ENCODE results near the gene SPATA31E1. TPM values are rescaled to one million over a fixed set of nuclear protein-coding genes. Genes with fewer than 3 reads are reported as not detected.
"Not testable (repeated sequence)": the region's sequence is repeated elsewhere in the genome, so short reads cannot be mapped to it uniquely, and the experiment has no call there.

Gene SPATA31E1
- total RNA-seq, 1 donor from 2014 or later = 0.71 TPM

DNA sequence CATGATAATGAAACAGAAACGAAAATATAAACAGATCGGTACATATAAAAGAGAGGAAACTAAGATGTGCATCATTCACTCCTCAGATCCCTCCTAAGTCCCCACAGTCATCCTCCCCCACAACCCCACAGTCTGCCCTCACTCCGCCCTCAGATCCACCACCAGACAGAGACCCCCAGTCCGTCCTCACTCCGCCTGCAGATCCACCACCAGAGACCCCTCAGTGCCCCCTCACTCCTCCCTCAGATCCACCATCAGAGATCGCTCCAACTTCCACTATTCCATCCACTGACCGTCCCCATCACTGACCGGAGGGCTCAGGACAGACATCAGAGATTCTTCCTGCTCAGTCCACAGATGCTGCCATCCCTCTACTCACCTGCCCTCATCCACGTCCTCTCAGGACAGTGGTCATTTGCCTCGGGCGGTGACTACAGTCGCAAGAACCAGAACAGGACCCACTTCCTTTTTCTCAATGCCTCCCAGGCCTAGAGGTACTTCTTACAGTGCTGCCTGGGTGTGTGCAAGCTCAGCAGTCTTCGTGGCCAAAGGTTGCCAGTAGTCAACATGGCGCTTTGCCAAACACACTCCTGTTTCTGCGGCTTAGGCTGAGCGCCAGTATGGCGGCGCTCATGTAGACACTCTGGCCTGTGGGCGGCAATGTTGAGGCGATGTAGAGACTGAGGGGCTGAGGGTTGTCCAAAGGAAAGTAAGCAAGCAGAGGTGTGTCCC is 26.8 kb downstream of the SPATA31E1 start:
- TF ChIP-seq, protein P1, sequence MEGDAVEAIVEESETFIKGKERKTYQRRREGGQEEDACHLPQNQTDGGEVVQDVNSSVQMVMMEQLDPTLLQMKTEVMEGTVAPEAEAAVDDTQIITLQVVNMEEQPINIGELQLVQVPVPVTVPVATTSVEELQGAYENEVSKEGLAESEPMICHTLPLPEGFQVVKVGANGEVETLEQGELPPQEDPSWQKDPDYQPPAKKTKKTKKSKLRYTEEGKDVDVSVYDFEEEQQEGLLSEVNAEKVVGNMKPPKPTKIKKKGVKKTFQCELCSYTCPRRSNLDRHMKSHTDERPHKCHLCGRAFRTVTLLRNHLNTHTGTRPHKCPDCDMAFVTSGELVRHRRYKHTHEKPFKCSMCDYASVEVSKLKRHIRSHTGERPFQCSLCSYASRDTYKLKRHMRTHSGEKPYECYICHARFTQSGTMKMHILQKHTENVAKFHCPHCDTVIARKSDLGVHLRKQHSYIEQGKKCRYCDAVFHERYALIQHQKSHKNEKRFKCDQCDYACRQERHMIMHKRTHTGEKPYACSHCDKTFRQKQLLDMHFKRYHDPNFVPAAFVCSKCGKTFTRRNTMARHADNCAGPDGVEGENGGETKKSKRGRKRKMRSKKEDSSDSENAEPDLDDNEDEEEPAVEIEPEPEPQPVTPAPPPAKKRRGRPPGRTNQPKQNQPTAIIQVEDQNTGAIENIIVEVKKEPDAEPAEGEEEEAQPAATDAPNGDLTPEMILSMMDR (IDR thresholded peaks at IDR 0.05; ENCODE audit: partially characterized antibody, unreplicated experiment) = no peak
- Mint-ChIP-seq H3K9me3 (ENCODE audit: unreplicated experiment) (peaks cover 2% of the 10 kb centered on the region), H3K4me3 (ENCODE audit: unreplicated experiment) (no peak overlapping the region), H3K27ac (ENCODE audit: unreplicated experiment) (no peak overlapping the region), H3K4me1 (ENCODE audit: low read depth, unreplicated experiment) (no peaks in the 10 kb centered on the region), H3K27me3 (ENCODE audit: unreplicated experiment) (peaks cover 4% of the 10 kb centered on the region), H3K36me3 (ENCODE audit: unreplicated experiment) (peaks cover 5% of the 10 kb centered on the region)
- DNase-seq = no peak

DNA sequence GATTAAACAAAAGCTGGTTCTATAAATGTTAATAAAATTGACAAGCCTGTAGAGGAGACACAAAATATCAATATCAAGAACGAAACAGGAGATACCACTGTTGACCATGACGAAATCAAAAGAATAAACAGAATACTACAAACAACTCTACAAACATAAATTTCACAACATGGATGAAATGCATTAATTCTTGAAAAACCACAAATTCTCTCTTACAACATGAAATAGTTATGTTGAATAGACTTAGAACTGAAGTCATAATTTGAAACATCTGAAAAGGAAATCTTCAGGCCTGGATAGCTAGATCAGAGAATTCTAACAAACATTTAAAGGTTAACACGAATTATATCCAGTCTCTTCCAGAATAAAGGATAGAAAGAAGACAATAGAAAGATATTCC is 28.1 kb downstream of the SPATA31E1 start:
- peaks cover 2% of the 10 kb centered on the region for H3K27me3 Mint-ChIP-seq (ENCODE audit: unreplicated experiment)
- no peaks in the 10 kb centered on the region for H3K4me1 Mint-ChIP-seq (ENCODE audit: low read depth, unreplicated experiment)
- TF ChIP-seq, protein P1 (IDR thresholded peaks at IDR 0.05; ENCODE audit: partially characterized antibody, unreplicated experiment) = no peak
- no peak overlapping the region for H3K27ac Mint-ChIP-seq (ENCODE audit: unreplicated experiment)
- no peak for DNase-seq
- no peaks in the 10 kb centered on the region for H3K36me3 Mint-ChIP-seq (ENCODE audit: unreplicated experiment)
- H3K9me3 Mint-ChIP-seq (ENCODE audit: unreplicated experiment) = no peaks in the 10 kb centered on the region
- no peak overlapping the region for H3K4me3 Mint-ChIP-seq (ENCODE audit: unreplicated experiment)

DNA sequence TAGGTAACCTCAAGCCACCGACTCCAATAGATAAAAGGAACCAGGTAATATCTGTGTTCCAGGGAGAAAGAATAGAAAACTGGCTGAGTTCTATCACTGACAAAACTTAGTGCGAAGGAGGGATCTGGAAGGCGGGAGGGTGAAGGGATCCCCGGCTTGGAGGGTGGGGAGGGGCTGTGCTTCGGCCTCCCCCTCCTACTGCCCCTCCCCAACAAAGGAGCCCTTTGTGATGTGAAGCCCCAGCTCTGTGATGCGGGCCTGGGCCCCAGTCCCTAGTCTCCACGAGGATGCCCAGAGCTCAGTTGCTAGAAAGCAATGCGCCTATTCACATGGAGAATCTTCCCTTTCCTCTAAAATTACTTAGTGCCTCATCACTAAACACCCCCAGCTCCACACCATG is 35.0 kb downstream of the SPATA31E1 start, which contains the start of gene SPATA31C1:
TSS of gene SPATA31C1 (plus strand) at position 301 of the 400 bp plus-strand sequence.
- H3K27ac Mint-ChIP-seq (ENCODE audit: unreplicated experiment); H3K4me1 Mint-ChIP-seq (ENCODE audit: low read depth, unreplicated experiment); H3K36me3 Mint-ChIP-seq (ENCODE audit: unreplicated experiment); DNase-seq; H3K4me3 Mint-ChIP-seq (ENCODE audit: unreplicated experiment); H3K9me3 Mint-ChIP-seq (ENCODE audit: unreplicated experiment); H3K27me3 Mint-ChIP-seq (ENCODE audit: unreplicated experiment): not testable (repeated sequence)

DNA sequence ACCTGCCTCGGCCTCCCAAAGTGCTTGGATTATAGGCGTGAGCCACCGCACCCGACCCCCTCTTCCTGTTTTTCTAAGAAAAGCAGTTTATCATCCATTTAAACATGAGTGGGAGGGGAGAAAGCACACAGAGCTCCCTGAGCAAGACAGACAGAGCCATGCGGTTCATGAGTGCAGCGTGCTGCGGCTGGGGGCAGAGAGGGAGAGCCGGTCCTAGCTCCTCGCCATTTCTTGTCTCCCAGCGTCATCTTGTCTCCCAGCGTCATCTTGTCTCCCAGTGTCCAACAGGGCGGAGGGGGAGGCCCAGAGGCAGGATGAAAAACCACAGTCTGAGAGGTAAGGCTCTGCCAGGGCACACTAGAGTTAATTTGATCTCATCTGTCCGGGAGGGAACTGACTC is 36.3 kb downstream of the SPATA31E1 start:
- H3K36me3 Mint-ChIP-seq (ENCODE audit: unreplicated experiment); H3K27ac Mint-ChIP-seq (ENCODE audit: unreplicated experiment); H3K9me3 Mint-ChIP-seq (ENCODE audit: unreplicated experiment); DNase-seq; H3K4me1 Mint-ChIP-seq (ENCODE audit: low read depth, unreplicated experiment); H3K27me3 Mint-ChIP-seq (ENCODE audit: unreplicated experiment); H3K4me3 Mint-ChIP-seq (ENCODE audit: unreplicated experiment): not testable (repeated sequence)

DNA sequence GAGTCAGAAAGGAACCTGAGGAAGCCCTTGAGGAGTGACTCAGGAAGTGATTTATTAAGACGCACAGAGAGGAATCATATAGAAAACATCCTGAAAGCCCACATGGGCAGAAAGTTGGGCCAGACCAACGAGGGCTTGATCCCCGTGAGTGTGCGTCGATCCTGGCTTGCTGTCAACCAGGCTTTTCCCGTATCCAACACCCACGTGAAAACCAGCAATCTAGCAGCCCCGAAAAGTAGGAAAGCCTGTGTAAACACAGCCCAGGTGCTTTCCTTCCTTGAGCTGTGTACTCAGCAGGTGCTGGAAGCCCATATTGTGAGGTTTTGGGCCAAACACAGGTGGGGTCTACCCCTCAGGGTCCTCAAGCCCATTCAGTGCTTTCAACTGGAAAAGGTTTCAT is 38.9 kb downstream of the SPATA31E1 start:
- H3K27me3 Mint-ChIP-seq (ENCODE audit: unreplicated experiment); DNase-seq; H3K9me3 Mint-ChIP-seq (ENCODE audit: unreplicated experiment); H3K27ac Mint-ChIP-seq (ENCODE audit: unreplicated experiment); H3K4me3 Mint-ChIP-seq (ENCODE audit: unreplicated experiment); H3K36me3 Mint-ChIP-seq (ENCODE audit: unreplicated experiment); H3K4me1 Mint-ChIP-seq (ENCODE audit: low read depth, unreplicated experiment): not testable (repeated sequence)

DNA sequence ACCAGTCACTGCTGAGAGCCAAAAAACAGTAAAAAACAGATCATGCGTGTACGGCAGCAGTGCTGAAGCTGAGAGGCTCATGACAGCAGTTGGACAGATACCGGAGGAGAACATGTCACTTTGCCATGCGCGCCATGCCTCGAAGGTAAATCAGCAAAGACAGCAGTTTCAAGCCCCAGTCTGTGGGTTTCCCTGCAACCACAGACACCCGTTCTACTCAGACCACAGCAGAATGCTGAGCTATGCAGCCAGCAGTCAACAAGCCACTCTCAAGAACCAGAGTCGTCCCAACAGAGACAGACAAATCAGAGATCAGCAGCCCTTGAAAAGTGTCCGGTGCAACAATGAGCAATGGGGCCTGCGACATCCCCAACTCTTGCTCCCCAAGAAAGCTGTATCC is 40.3 kb downstream of the SPATA31E1 start:
- DNase-seq; H3K27ac Mint-ChIP-seq (ENCODE audit: unreplicated experiment); H3K9me3 Mint-ChIP-seq (ENCODE audit: unreplicated experiment); H3K4me1 Mint-ChIP-seq (ENCODE audit: low read depth, unreplicated experiment); H3K36me3 Mint-ChIP-seq (ENCODE audit: unreplicated experiment); H3K4me3 Mint-ChIP-seq (ENCODE audit: unreplicated experiment); H3K27me3 Mint-ChIP-seq (ENCODE audit: unreplicated experiment): not testable (repeated sequence)

DNA sequence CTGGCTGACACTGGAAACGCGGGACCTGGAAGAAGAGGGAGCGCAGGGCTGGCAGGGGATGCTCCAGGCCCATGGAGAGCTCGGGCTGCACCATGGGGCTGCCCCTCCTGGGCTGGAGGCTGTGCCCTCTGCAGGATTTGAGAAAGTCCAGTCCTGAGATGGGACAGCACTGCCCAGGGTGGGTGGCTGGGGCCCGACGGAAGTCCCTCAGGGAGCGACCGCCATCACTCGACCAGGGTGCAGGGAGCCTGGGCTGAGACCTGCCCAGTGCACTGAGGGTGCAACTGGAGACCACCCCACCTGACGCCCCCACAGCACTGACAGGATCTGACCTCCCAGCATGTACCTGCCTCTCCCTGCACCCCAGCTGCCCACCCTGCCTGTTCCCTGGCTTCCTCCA is 42.2 kb downstream of the SPATA31E1 start:
- H3K27ac Mint-ChIP-seq (ENCODE audit: unreplicated experiment) = not testable (repeated sequence)

DNA sequence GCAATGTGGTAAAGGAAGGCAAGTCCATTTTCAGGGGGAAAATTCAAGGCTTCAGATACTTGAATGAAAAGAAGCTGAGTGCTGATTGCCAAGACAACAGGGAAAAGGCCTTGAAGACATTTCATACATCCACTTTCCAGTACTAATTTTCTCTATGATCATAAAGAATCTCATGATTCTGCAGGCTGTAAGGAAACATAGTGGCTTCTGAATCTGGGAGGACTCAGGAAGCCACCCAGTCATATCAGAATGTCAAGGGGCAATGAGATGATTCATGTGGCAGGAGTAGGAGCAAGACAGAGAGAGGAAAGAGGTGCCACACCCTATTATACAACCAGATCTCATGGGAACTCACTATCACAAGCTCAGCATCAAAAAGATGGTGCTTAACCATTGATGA is 46.5 kb downstream of the SPATA31E1 start:
- H3K36me3 Mint-ChIP-seq (ENCODE audit: unreplicated experiment); H3K9me3 Mint-ChIP-seq (ENCODE audit: unreplicated experiment); DNase-seq; H3K4me1 Mint-ChIP-seq (ENCODE audit: low read depth, unreplicated experiment); H3K4me3 Mint-ChIP-seq (ENCODE audit: unreplicated experiment); H3K27me3 Mint-ChIP-seq (ENCODE audit: unreplicated experiment); H3K27ac Mint-ChIP-seq (ENCODE audit: unreplicated experiment): not testable (repeated sequence)

More for the DNA sequence above, 42.2 kb downstream of the SPATA31E1 start:
- H3K27me3 Mint-ChIP-seq (ENCODE audit: unreplicated experiment); H3K9me3 Mint-ChIP-seq (ENCODE audit: unreplicated experiment); H3K36me3 Mint-ChIP-seq (ENCODE audit: unreplicated experiment); H3K4me3 Mint-ChIP-seq (ENCODE audit: unreplicated experiment); H3K4me1 Mint-ChIP-seq (ENCODE audit: low read depth, unreplicated experiment); DNase-seq: not testable (repeated sequence)

DNA sequence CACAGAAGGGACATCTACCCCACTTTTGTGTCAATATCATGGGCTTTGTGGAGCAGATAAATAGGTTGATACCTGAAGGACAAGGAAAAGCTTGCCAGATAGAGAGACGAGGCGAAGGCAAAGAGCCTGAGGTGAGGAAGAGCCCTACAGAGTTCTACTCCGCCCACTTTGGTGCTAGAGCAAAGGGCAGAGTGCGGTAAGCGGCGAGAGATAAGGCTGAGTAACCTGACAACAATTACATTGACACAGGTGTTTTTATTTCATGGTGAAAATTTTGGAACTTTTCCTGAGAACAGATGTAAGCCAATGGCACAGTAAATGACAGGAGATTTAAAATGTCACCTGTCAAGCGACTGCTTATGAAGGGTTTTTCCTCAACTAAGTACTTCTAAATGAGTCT is 51.8 kb downstream of the SPATA31E1 start:
- not testable (repeated sequence) for H3K4me1 Mint-ChIP-seq (ENCODE audit: low read depth, unreplicated experiment)

DNA sequence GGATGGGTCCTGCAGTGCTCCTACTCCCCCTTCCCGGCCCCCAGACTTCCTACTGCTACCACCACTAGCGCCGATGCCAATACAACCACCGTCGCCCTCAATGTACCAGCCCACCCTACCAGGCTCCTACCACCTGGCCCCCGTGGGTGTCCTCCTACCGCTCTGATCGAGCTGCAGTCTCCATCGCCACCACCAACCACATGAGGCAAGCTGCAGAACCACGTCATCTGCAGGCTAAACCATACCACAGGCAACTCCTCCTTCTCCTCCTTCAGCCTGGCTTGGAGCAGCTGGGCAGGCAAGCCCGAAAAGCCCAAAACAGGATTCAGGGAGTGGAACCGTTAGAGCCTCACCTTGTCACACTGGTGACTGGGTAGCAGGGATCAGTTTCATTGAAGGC is 54.7 kb downstream of the SPATA31E1 start:
- not testable (repeated sequence) for H3K27ac Mint-ChIP-seq (ENCODE audit: unreplicated experiment); H3K9me3 Mint-ChIP-seq (ENCODE audit: unreplicated experiment); DNase-seq; H3K4me3 Mint-ChIP-seq (ENCODE audit: unreplicated experiment); H3K4me1 Mint-ChIP-seq (ENCODE audit: low read depth, unreplicated experiment); H3K27me3 Mint-ChIP-seq (ENCODE audit: unreplicated experiment); H3K36me3 Mint-ChIP-seq (ENCODE audit: unreplicated experiment)

More for the DNA sequence above, 51.8 kb downstream of the SPATA31E1 start:
- H3K9me3 Mint-ChIP-seq (ENCODE audit: unreplicated experiment); H3K36me3 Mint-ChIP-seq (ENCODE audit: unreplicated experiment); H3K27ac Mint-ChIP-seq (ENCODE audit: unreplicated experiment); H3K27me3 Mint-ChIP-seq (ENCODE audit: unreplicated experiment); DNase-seq; H3K4me3 Mint-ChIP-seq (ENCODE audit: unreplicated experiment): not testable (repeated sequence)

DNA sequence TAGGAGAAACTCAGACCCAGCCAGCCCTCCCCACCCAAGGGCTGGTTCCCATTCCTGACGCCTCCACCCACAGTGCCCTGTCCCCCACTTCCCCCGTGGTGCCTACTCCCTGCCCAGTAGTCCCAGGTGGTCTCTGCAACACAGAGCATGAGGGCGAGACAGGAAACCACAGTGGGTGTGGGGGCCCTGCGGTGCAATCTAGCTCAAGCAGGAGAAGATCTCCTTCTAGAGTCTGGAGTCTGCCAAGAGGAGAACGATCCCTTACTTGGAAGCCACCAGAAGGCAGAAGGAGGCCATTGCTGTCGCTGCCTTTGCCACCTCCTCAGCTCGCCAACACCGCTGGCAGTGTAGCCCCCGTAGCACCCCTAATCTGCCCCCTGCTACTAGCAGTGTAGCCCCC is 55.2 kb downstream of the SPATA31E1 start:
- not testable (repeated sequence) for H3K4me1 Mint-ChIP-seq (ENCODE audit: low read depth, unreplicated experiment); H3K4me3 Mint-ChIP-seq (ENCODE audit: unreplicated experiment); H3K9me3 Mint-ChIP-seq (ENCODE audit: unreplicated experiment); H3K27ac Mint-ChIP-seq (ENCODE audit: unreplicated experiment); H3K36me3 Mint-ChIP-seq (ENCODE audit: unreplicated experiment); H3K27me3 Mint-ChIP-seq (ENCODE audit: unreplicated experiment); DNase-seq
